HG02588 (cell line): ENCODE data around the gene NSMCE1.

ENCODE experiments used
- ATAC-seq: cut with Tn5 transposase; IDR thresholded peaks from one replicate; pipeline ENCODE4 v1.9.1; 2021; ENCODE audit warnings: mild to moderate bottlenecking, moderate library complexity; ENCODE audit not compliant: unreplicated experiment

Gene NSMCE1

DNA sequence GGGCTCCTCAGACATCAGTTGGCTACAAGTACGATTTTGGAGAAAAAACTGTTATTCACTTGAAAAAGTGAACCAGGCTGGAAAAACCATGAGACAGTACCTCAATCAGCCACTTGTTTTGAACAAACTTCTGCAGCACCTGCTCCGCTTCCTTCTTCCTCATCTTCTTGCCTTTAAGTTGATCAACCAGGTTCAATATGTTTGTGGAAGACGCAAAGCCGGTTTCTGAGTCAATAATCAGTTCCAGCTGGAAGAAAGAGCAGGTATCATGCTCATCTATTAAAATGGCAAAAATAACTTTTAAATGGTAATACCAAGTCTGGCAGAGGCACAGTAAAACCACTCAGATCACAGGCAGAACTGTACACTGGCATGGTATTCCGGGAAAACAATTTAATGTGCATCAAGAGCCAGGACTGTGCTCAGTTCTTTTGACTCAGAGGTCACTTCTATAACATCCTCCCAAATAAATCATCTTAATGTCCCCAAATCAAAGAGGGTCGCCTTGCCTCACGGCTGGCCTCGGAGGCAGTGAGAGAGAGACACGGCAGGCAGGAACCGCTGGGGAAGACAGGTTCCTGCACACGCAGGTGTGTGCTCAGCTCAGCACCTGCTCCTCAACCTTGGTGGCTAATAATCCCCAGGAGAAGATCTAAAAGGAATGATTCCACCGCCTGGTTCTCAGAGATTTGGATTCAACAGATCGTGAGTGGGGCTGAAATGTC is 35.5 kb downstream of the NSMCE1 start:
- ATAC-seq = no peak

DNA sequence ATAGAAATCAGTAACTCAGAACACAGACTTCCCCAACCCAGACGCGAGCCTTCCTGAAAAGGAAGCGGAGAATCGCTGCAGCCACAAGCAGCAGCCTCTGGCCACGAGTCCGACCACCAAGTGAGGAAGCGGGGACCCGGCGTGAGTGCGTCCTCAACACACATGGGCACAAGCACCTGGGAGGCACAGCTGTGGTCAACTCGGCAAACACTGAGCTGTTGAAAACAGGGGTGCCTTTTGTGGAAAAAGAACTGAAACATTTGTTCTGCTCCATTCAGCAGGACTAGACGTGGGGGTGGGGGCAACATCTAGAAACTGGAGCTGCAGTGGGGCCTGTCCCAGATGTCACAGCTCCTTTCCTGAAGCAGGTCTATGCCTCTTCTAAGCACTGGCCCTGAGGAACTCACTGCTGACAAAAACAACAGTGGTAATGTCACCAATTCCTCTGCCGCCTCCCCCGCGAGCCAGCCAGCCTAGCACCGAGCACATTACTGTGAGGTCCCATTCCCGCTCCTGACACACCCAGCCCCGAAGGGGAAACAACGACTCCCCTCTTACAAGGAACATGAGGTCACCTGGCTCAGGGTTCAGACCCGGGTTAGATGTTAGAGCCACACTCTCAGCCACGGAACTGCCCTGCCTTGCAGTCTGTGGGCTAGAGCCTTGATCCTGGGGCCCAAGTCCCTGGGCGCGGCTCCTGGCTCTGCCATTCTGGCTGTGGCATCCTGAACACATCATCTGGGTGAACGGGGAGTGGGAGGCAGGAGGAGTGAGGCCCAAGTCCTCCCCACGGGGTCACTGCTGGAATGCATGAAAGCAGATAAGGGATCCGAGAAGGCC is 36.3 kb downstream of the NSMCE1 start:
- peak; percentile 46 for ATAC-seq

DNA sequence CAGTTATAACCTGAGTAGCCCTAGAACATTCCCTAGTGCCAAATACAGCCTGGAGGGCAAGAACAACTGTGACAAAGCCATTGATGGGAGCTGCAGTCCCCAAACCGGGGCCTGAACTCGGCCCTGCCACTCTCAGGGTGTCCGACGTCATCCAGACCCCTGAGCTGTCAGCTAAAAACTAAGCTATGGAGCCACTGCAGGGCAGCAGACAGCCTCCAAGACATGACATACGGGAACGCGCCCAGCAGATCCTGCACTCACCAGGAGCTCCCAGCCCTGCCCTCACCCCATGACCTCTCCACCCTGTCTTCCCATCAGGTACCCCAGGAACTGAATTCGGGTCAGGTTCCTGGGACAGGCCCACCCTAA is 36.9 kb downstream of the NSMCE1 start:
- ATAC-seq = no peak

GRCh38 chr16:27230562-27231001 is 38.0 kb downstream of the NSMCE1 start:
- no peak for ATAC-seq

DNA sequence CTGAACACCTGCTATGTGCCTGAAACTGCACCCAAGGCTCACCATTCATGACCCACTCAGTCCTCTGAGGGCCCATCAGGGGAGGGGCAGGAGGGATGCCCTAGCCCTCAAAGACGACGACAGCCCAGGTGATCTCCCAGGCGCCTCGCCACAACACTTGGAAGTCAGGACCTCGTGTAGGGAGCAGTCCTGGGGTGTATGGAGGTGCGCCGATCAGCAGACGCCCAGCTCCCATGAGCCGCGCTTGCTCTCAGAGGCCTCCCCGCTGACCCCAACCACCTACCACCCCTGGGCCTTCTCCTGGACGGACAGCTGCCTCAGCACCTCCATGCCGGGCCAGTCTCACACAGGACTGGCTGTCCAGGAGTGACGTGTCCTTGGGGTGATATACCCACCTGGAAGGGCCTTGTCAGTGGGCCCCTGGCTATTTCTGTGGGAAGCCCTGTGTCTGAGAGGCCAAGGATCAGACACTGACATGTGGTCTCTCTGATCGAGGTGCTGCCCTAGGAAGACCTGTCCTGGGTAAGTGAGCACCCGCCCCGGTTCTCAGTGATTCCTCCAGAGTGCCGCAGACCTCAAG is 38.6 kb downstream of the NSMCE1 start:
- no peak for ATAC-seq

- no peak for ATAC-seq
Measured at GRCh38 chr16:27228621-27229501, 39.7 kb downstream of the NSMCE1 start.

GRCh38 chr16:27228045-27228444 is 40.5 kb downstream of the NSMCE1 start:
- no peak for ATAC-seq

- no peak for ATAC-seq
Measured at GRCh38 chr16:27226976-27227705, 41.4 kb downstream of the NSMCE1 start.

GRCh38 chr16:27226476-27226875 is 42.1 kb downstream of the NSMCE1 start:
- no peak for ATAC-seq

- ATAC-seq = no peak
Measured at GRCh38 chr16:27225536-27226360, 42.8 kb downstream of the NSMCE1 start.

- no peak for ATAC-seq
Measured at GRCh38 chr16:27224741-27225300, 43.8 kb downstream of the NSMCE1 start.

GRCh38 chr16:27224271-27224737 is 44.3 kb downstream of the NSMCE1 start:
- no peak for ATAC-seq

DNA sequence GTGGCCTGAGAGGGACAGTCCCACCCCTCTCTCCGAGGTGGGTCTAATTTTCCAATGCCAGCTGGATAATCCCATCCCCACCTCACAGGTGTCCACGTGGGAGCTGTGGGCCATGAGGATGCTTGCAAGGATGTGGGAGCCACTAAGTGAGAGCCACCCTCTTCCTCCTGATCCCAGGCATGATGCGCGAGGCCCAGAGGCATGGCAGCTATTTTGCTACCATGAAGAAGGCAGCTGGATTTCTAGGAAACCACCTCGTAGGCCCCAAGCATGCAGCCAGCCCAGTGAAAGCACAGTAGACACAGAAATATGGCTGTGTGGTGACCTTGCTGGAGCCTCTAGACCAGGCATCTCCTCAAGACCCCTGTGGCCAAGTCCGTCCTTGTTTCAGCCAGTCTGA is 44.9 kb downstream of the NSMCE1 start:
- ATAC-seq = no peak

DNA sequence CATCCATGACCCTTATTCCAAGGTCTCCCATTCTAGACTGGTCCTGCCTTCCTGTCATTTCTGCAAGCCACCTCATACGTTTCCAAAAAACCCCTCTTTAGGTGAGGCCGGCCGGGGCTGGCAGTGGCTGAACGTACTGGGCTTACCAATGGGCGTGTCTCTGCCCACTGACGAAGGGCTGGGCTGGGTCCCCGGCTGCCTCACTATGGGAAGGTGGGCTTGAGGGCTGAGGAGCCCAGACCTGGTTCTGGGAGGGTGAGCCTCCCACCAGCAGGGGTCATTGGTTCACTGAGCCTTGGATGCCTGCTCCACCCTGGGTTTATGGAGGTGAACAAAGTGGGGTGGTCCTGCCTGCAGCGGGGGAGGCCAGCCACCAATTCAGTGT is 45.4 kb downstream of the NSMCE1 start:
- ATAC-seq = no peak

- ATAC-seq = no peak
Measured at GRCh38 chr16:27222249-27223225, 46.0 kb downstream of the NSMCE1 start.

DNA sequence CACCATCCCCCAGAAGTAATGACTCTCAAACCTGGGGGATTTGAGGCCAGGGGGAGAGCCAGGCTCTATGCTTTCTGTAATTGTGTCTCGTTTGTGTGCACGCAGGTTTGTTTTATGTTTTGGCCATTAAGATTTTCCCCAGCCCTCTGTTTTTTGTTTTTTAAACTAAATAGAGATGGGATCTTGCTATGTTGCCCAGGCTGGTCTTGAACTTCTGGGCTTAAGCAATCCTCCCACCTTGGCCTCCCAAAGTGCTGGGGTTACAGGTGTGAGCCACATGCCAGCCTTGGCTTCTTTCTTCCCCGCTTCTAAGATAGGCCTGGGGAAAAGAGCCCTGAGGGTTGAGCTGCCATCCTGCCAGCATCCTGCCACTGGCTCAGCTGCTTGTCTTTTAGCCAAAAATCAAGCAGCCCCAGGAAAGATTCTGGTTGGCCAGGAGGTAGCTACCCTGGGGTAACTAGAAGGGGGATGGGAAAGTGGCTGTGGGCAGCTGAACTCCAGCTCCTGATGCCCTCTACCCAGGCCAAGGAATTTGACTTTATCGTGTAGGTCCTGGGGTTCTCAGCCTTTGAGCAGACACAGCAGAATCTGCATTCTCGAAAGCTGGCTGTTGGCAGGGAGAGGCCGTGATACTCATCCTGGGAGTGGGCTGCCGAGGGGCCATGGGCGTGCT is 46.9 kb downstream of the NSMCE1 start:
- ATAC-seq = no peak

DNA sequence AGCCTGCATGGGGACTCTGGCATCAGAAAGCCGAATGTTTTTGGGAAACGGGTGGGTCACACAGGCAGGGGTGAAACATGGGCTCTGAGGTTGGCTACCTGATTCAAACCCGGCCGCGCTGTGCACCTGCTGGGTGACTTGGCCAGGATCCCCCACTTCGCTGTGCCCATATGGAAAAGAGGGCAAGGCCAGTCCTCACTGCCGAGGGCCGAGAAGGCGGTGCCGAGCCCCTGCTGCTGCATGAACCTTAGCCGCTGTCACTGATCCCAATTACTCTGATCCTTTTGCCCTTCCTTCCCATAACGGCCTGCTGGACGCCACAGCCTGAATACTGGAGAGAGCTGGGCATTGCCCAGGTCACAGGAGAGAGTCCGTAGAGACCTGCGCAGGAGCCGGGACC is 47.6 kb downstream of the NSMCE1 start:
- no peak for ATAC-seq
